Vagina (tissue), 2 donors: ENCODE data around the gene FBP1. TPM values are rescaled to one million over a fixed set of nuclear protein-coding genes. Genes with fewer than 3 reads are reported as not detected.

ENCODE experiments used
- DNase-seq, 2 donors: peaks; one replicate each; pipeline ENCODE4 v3.0.0-alpha.2; 2017; ENCODE audit errors: extremely low spot score in 2 of 2
- H3K27ac ChIP-seq: fragments of 200-600 bp; sonication (generic); one replicate; pipeline ENCODE4 v1.5.1; 2019
- H3K27me3 ChIP-seq: fragments of 200-600 bp; sonication (generic); one replicate; pipeline ENCODE4 v1.5.1; 2019
- H3K36me3 ChIP-seq, 2 donors: fragments of 200-600 bp; sonication (generic); one replicate each; pipeline ENCODE4 v1.5.1; 2017 to 2019
- H3K4me1 ChIP-seq: fragments of 200-600 bp; sonication (generic); one replicate; pipeline ENCODE4 v1.5.1; 2019
- H3K4me3 ChIP-seq, 2 donors: fragments of 200-600 bp; sonication (generic); 1 replicate in 1 of 2; 2 replicates in 1 of 2; pipeline ENCODE4 v1.5.1; 2016 to 2019
- H3K9me3 ChIP-seq: fragments of 200-600 bp; sonication (generic); one replicate; pipeline ENCODE4 v1.5.1; 2019
- POLR2A ChIP-seq, 2 donors: fragments of 450-650 bp; IDR thresholded peaks; one replicate each; pipeline ENCODE4 v1.6.1; 2017; ENCODE audit warnings: antibody characterized with exemption in 2 of 2, mild to moderate bottlenecking in 2 of 2, moderate library complexity in 2 of 2
- POLR2AphosphoS5 ChIP-seq, 2 donors: sonication (generic); formaldehyde crosslinking; IDR thresholded peaks; one replicate each; pipeline ENCODE4 v1.9.0; 2017; ENCODE audit warnings: antibody characterized with exemption in 2 of 2, mild to moderate bottlenecking in 2 of 2, low read depth in 1 of 2; ENCODE audit not compliant: insufficient read depth in 1 of 2
- intact Hi-C: fragments of 100-400 bp; cut with DNase I; formaldehyde crosslinking; loops from one replicate; pipeline ENCODE4 v1.15.1; 2023
- total RNA-seq: library from RNA; depleted of rRNA; stranded (reverse); fragments of >200 nt; gene quantifications from one replicate; pipeline ENCODE4 v1.2.3, GENCODE V29; 2016
- TF ChIP-seq, protein P1 (sequence below), 3 experiments: fragments of 450-650 bp in 2 of 3; fragments of 200-600 bp in 1 of 3; sonication (generic) in 1 of 3; IDR thresholded peaks; one replicate each; pipeline ENCODE4 v1.5.1; 2017 to 2019; ENCODE audit warnings: antibody characterized with exemption in 3 of 3, mild to moderate bottlenecking in 2 of 3, moderate library complexity in 2 of 3

FBP1 gene
- total RNA-seq, 1 donor from 2014 or later: 1.7 TPM

GRCh38 chr9:94649100-94649819, 9.9 kb upstream of the FBP1 start:
- peaks cover 12% of the 10 kb centered on the region for H3K4me1 ChIP-seq
- H3K4me3 ChIP-seq: no peak overlapping the region
- H3K36me3 ChIP-seq: no peaks in the 10 kb centered on the region
- no peaks in the 10 kb centered on the region for H3K9me3 ChIP-seq
- no peaks in the 10 kb centered on the region for H3K27me3 ChIP-seq
- intact Hi-C loops: no loop called here
- no peak for DNase-seq
- no peak for TF ChIP-seq POLR2AphosphoS5 (IDR thresholded peaks at IDR 0.05; ENCODE audit: insufficient read depth in 1 of 2, low read depth in 1 of 2)
- TF ChIP-seq, protein P1, sequence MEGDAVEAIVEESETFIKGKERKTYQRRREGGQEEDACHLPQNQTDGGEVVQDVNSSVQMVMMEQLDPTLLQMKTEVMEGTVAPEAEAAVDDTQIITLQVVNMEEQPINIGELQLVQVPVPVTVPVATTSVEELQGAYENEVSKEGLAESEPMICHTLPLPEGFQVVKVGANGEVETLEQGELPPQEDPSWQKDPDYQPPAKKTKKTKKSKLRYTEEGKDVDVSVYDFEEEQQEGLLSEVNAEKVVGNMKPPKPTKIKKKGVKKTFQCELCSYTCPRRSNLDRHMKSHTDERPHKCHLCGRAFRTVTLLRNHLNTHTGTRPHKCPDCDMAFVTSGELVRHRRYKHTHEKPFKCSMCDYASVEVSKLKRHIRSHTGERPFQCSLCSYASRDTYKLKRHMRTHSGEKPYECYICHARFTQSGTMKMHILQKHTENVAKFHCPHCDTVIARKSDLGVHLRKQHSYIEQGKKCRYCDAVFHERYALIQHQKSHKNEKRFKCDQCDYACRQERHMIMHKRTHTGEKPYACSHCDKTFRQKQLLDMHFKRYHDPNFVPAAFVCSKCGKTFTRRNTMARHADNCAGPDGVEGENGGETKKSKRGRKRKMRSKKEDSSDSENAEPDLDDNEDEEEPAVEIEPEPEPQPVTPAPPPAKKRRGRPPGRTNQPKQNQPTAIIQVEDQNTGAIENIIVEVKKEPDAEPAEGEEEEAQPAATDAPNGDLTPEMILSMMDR (IDR thresholded peaks at IDR 0.05): no peak
- no peak for TF ChIP-seq POLR2A (IDR thresholded peaks at IDR 0.05)
- H3K27ac ChIP-seq: no peak overlapping the region

DNA sequence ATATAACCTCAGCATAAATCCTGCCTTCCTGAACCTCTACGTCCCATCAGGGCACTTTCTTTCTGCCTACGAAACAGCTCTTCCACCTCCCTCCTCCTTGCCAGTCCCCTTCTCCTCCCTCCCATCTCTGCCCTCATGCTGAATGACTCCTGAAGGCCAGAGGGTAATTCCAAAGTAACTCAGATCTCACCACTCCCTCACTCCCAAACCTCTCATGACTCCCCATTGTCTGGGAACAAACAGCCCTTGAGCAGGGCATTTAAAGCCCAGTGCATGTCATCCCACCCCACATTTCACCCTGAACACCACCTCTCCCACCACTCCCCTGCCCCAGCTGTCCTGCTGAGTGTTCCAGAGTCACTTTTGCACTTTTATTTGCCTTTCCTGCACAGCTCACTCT, 8.9 kb upstream of the FBP1 start:
- no peak overlapping the region for H3K27ac ChIP-seq
- no peaks in the 10 kb centered on the region for H3K27me3 ChIP-seq
- H3K4me1 ChIP-seq: peaks cover 12% of the 10 kb centered on the region
- H3K36me3 ChIP-seq: no peaks in the 10 kb centered on the region
- TF ChIP-seq, protein P1 (IDR thresholded peaks at IDR 0.05): no peak
- TF ChIP-seq POLR2AphosphoS5 (IDR thresholded peaks at IDR 0.05; ENCODE audit: insufficient read depth in 1 of 2, low read depth in 1 of 2): no peak
- no peak for TF ChIP-seq POLR2A (IDR thresholded peaks at IDR 0.05)
- DNase-seq: no peak
- intact Hi-C loops: no loop called here
- no peak overlapping the region for H3K4me3 ChIP-seq
- H3K9me3 ChIP-seq: no peaks in the 10 kb centered on the region

DNA sequence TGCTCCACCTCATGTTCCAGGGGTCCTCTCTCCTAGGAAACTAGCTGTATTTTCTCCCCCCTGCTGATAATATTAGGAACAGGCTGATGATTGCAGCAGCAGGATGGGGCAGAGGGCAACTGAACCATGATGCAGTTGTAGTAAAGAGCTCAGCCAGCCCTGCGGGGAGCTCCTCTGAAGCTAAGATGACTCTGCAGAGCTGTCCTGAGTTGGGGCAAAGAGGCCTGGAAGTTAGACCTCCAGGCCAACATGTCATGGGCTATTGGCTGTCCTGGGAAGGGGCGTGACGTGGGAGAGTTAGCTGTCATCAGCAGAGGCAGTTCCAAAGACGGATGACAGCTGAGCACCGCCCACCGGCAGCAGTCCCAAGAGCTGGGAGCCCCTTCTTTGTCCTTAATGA, 6.6 kb upstream of the FBP1 start:
- Histone ChIP-seq H3K27ac (no peak overlapping the region), H3K36me3 (no peaks in the 10 kb centered on the region), H3K4me3 (no peak overlapping the region), H3K27me3 (no peaks in the 10 kb centered on the region), H3K4me1 (peaks cover 12% of the 10 kb centered on the region), H3K9me3 (no peaks in the 10 kb centered on the region)
- intact Hi-C loops: no loop called here
- DNase-seq: no peak
- TF ChIP-seq POLR2A (IDR thresholded peaks at IDR 0.05): no peak
- TF ChIP-seq, protein P1 (IDR thresholded peaks at IDR 0.05): no peak
- TF ChIP-seq POLR2AphosphoS5 (IDR thresholded peaks at IDR 0.05; ENCODE audit: insufficient read depth in 1 of 2, low read depth in 1 of 2): no peak

GRCh38 chr9:94644543-94644942, 5.2 kb upstream of the FBP1 start:
- H3K27ac ChIP-seq: no peak overlapping the region
- H3K9me3 ChIP-seq: no peaks in the 10 kb centered on the region
- TF ChIP-seq POLR2A (IDR thresholded peaks at IDR 0.05) (no peak), POLR2AphosphoS5 (IDR thresholded peaks at IDR 0.05; ENCODE audit: insufficient read depth in 1 of 2, low read depth in 1 of 2) (no peak)
- TF ChIP-seq, protein P1 (IDR thresholded peaks at IDR 0.05): no peak
- no peak for DNase-seq
- intact Hi-C loops: no loop called here
- peaks cover 12% of the 10 kb centered on the region for H3K4me1 ChIP-seq
- no peaks in the 10 kb centered on the region for H3K36me3 ChIP-seq
- H3K27me3 ChIP-seq: no peaks in the 10 kb centered on the region
- H3K4me3 ChIP-seq: no peak overlapping the region

- Histone ChIP-seq H3K27ac (no peak overlapping the region), H3K36me3 (no peaks in the 10 kb centered on the region), H3K9me3 (no peaks in the 10 kb centered on the region), H3K27me3 (no peaks in the 10 kb centered on the region), H3K4me3 (no peak overlapping the region), H3K4me1 (peaks cover 14% of the 10 kb centered on the region)
- intact Hi-C loops: no loop called here
- no peak for TF ChIP-seq POLR2A (IDR thresholded peaks at IDR 0.05)
- TF ChIP-seq, protein P1 (IDR thresholded peaks at IDR 0.05): no peak
- no peak for DNase-seq
These were observed 4.4 kb upstream of the FBP1 start for GRCh38 chr9:94643741-94644140.
